ENCODE results near the gene PRH2.

- no peak for TF ChIP-seq CTCF (IDR thresholded peaks at IDR 0.05; ENCODE audit: low read length)
- TF ChIP-seq EZH2 (optimal IDR thresholded peaks at IDR 0.05; ENCODE audit: low read depth, low read length), result no peak
These were observed 53.2 kb downstream of the PRH2 start for GRCh38 chr12:10982244-10982643.
